Measurements from ENCODE around the gene P2RX7. TPM values are rescaled to one million over a fixed set of nuclear protein-coding genes. Genes with fewer than 3 reads are reported as not detected.

P2RX7 gene
- total RNA-seq, 8 experiments from 2014 or later, result 0.08 to 1.9 (median 0.17) TPM

- 87 to 100% (median 100%) methylated on average over 1 to 7 of the region's 9 CpGs; no CpG with 5 or more reads in 3 of the 10 experiments for WGBS, 10 experiments
- no peak for ATAC-seq (replicated peaks in 6 of 8)
Measured at GRCh38 chr12:121236776-121237175, 104.1 kb downstream of the P2RX7 start.

GRCh38 chr12:121237415-121237814, 104.7 kb downstream of the P2RX7 start:
- WGBS, 10 experiments, result 47 to 100% (median 100%) methylated on average over 1 to 4 of the region's 8 CpGs; no CpG with 5 or more reads in 1 of the 10 experiments
- ATAC-seq (replicated peaks in 6 of 8), result no peak
- peaks cover 0 to 30% of the 10 kb centered on the region in 2 donors for H3K4me1 ChIP-seq (replicated peaks in 1 of 2)
- no peak overlapping the region for H3K27ac ChIP-seq
- in situ Hi-C loops (cut with MboI; ENCODE audit: low pct_unique_long_range_greater_than_20kb in 2 of 9, low sequenced_read_pairs in 9 of 9, unreplicated experiment in 9 of 9), result no loop called here
- no peak overlapping the region for H3K4me3 ChIP-seq

More at GRCh38 chr12:121236776-121237175, 104.1 kb downstream of the P2RX7 start:
- H3K4me1 ChIP-seq (replicated peaks in 1 of 2), result peaks cover 0 to 30% of the 10 kb centered on the region in 2 donors
- H3K27ac ChIP-seq, result no peak overlapping the region
- H3K4me3 ChIP-seq, result no peak overlapping the region
- in situ Hi-C loops (cut with MboI; ENCODE audit: low pct_unique_long_range_greater_than_20kb in 2 of 9, low sequenced_read_pairs in 9 of 9, unreplicated experiment in 9 of 9), result no loop called here

Other genes with a start within 250 kb of the P2RX7 start
- gene SPPL3, start 228.5 kb upstream of the P2RX7 start, total RNA-seq, result 10 to 100 TPM in 7 of 8 experiments, 1 to 10 TPM in 1; 8.3 to 28.7 (median 22.7) TPM
- gene HNF1A, start 154.3 kb upstream of the P2RX7 start, total RNA-seq, result under 1 TPM in 5 of 8 experiments, not detected in 3; 0.05 to 0.71 (median 0.36) TPM
- gene C12orf43, start 116.4 kb upstream of the P2RX7 start, total RNA-seq, result 10 to 100 TPM in 7 of 8 experiments, 1 to 10 TPM in 1; 8.2 to 19.7 (median 12.7) TPM
- 1 to 10 TPM in 1 of 8 experiments, under 1 TPM in 4, not detected in 3; 0.08 to 3.1 (median 0.23) TPM for gene OASL, start 93.6 kb upstream of the P2RX7 start, total RNA-seq
- 10 to 100 TPM in 2 of 8 experiments, 1 to 10 TPM in 6; 2.2 to 19.7 (median 7.5) TPM for gene P2RX4, start 77.3 kb downstream of the P2RX7 start, total RNA-seq
- gene CAMKK2, start 163.8 kb downstream of the P2RX7 start, total RNA-seq, result 10 to 100 TPM; 14.0 to 23.8 (median 18.3) TPM
- 100 to 1,000 TPM in 3 of 8 experiments, 10 to 100 TPM in 5; 61.1 to 188 (median 96.7) TPM for gene ANAPC5, start 219.5 kb downstream of the P2RX7 start, total RNA-seq

Measured in motor neuron (in vitro differentiated cells).